WTC11 (cell line): ENCODE data around the gene FNDC7. TPM values are rescaled to one million over a fixed set of nuclear protein-coding genes. Genes with fewer than 3 reads are reported as not detected.

Experiments
- ATAC-seq: fragments of 200-7000 bp; cut with Tn5 transposase; 2 replicates; pipeline ENCODE4 v1.10.0; 2021; ENCODE audit warnings: mild to moderate bottlenecking, moderate library complexity
- CTCF ChIA-PET: fragments of 300-600 bp; sonication (Branson Sonifier 250); formaldehyde crosslinking; loops from one replicate; lab custom pipeline; 2021; ENCODE audit warnings: antibody characterized with exemption; lab: Charles Lee
- POLR2A ChIA-PET: fragments of 350-600 bp; sonication (Branson Sonifier 250); formaldehyde crosslinking; loops from one replicate; lab custom pipeline; 2021; ENCODE audit warnings: antibody characterized with exemption; lab: Charles Lee
- DNase-seq: peaks from one replicate; pipeline ENCODE4 v3.0.0; 2021; ENCODE audit warnings: low spot score
- H3K27ac Mint-ChIP-seq: 2 replicates; pipeline ENCODE4 v1.8.0; 2021; ENCODE audit warnings: mixed read lengths
- H3K27me3 Mint-ChIP-seq: 2 replicates; pipeline ENCODE4 v1.8.0; 2021; ENCODE audit warnings: low read depth, mild to moderate bottlenecking, moderate library complexity, mixed read lengths
- H3K36me3 Mint-ChIP-seq: 2 replicates; pipeline ENCODE4 v1.8.0; 2021; ENCODE audit warnings: mixed read lengths
- H3K4me1 Mint-ChIP-seq: 2 replicates; pipeline ENCODE4 v1.8.0; 2022; ENCODE audit warnings: mixed read lengths
- H3K4me3 Mint-ChIP-seq: 2 replicates; pipeline ENCODE4 v1.8.0; 2021; ENCODE audit warnings: mild to moderate bottlenecking, moderate library complexity, mixed read lengths
- H3K9me3 Mint-ChIP-seq: 2 replicates; pipeline ENCODE4 v1.8.0; 2021; ENCODE audit warnings: mixed read lengths
- GRHL2 ChIP-seq: fragments of 250-450 bp; sonication (Bioruptor Pico); IDR thresholded peaks from 2 replicates; pipeline ENCODE4 v1.8.0; 2022; ENCODE audit warnings: mild to moderate bottlenecking, moderate library complexity; ENCODE audit not compliant: insufficient replicate concordance, severe bottlenecking
- GTF2I ChIP-seq: fragments of 250-450 bp; sonication (Bioruptor Pico); conservative IDR thresholded peaks from 2 replicates; pipeline ENCODE4 v1.4.0; 2021; ENCODE audit warnings: mild to moderate bottlenecking
- HMGA2 ChIP-seq: fragments of 250-450 bp; sonication (Bioruptor Pico); IDR thresholded peaks from 2 replicates; pipeline ENCODE4 v1.4.0; 2021; ENCODE audit warnings: mild to moderate bottlenecking, moderate library complexity
- JAZF1 ChIP-seq: fragments of 250-450 bp; sonication (Bioruptor Pico); IDR thresholded peaks from 2 replicates; pipeline ENCODE4 v1.9.0; 2021; ENCODE audit warnings: moderate library complexity, mild to moderate bottlenecking, inconsistent platforms
- JUN ChIP-seq: sonication (generic); formaldehyde crosslinking; IDR thresholded peaks from 2 replicates; pipeline ENCODE4 v1.8.0; 2023; ENCODE audit warnings: mild to moderate bottlenecking, missing genetic modification reagents
- NFE2L1 ChIP-seq: sonication (generic); formaldehyde crosslinking; IDR thresholded peaks from 2 replicates; pipeline ENCODE4 v1.8.1; 2023; ENCODE audit warnings: missing genetic modification reagents
- NR3C1 ChIP-seq: sonication (generic); formaldehyde crosslinking; conservative IDR thresholded peaks from 2 replicates; pipeline ENCODE4 v1.8.1; 2023; ENCODE audit warnings: low read depth, mild to moderate bottlenecking, missing genetic modification reagents
- PREB ChIP-seq: sonication (generic); formaldehyde crosslinking; IDR thresholded peaks from 2 replicates; pipeline ENCODE4 v1.8.1; 2022; ENCODE audit warnings: mild to moderate bottlenecking, missing genetic modification reagents, moderate library complexity, borderline replicate concordance
- SOX15 ChIP-seq: fragments of 250-450 bp; sonication (Bioruptor Pico); IDR thresholded peaks from 2 replicates; pipeline ENCODE4 v1.9.0; 2021; ENCODE audit warnings: mild to moderate bottlenecking
- TEAD1 ChIP-seq: sonication (generic); formaldehyde crosslinking; IDR thresholded peaks from 2 replicates; pipeline ENCODE4 v1.8.0; 2022; ENCODE audit warnings: mild to moderate bottlenecking, missing genetic modification reagents
- TP53 ChIP-seq: sonication (generic); formaldehyde crosslinking; IDR thresholded peaks from 2 replicates; pipeline ENCODE4 v1.8.1; 2023; ENCODE audit warnings: mild to moderate bottlenecking, missing genetic modification reagents
- ZNF138 ChIP-seq: sonication (generic); formaldehyde crosslinking; conservative IDR thresholded peaks from 2 replicates; pipeline ENCODE4 v1.8.1; 2022; ENCODE audit warnings: mild to moderate bottlenecking, moderate library complexity, missing genetic modification reagents
- ZNF281 ChIP-seq: sonication (generic); formaldehyde crosslinking; IDR thresholded peaks from 2 replicates; pipeline ENCODE4 v1.8.0; 2023; ENCODE audit warnings: mild to moderate bottlenecking, missing genetic modification reagents
- ZNF317 ChIP-seq: sonication (generic); formaldehyde crosslinking; IDR thresholded peaks from 2 replicates; pipeline ENCODE4 v1.8.1; 2023; ENCODE audit warnings: low read depth, mild to moderate bottlenecking, moderate library complexity, missing genetic modification reagents, borderline replicate concordance
- ZNF512 ChIP-seq: sonication (generic); formaldehyde crosslinking; IDR thresholded peaks from 2 replicates; pipeline ENCODE4 v1.8.1; 2022; ENCODE audit warnings: missing genetic modification reagents, borderline replicate concordance
- total RNA-seq: library from RNA; stranded (reverse); gene quantifications from 3 replicates; pipeline ENCODE4 v1.2.3, GENCODE V29; 2021
- TF ChIP-seq, protein P1 (sequence below): sonication (generic); formaldehyde crosslinking; IDR thresholded peaks from 2 replicates; pipeline ENCODE4 v1.8.0; 2023; ENCODE audit warnings: missing genetic modification reagents
- TF ChIP-seq, protein P2 (sequence below): fragments of 200-600 bp; IDR thresholded peaks from 2 replicates; pipeline ENCODE4 v1.8.0; 2022; ENCODE audit warnings: antibody characterized with exemption
- TF ChIP-seq, protein P3 (sequence below): sonication (generic); formaldehyde crosslinking; IDR thresholded peaks from 2 replicates; pipeline ENCODE4 v1.8.1; 2023; ENCODE audit warnings: mild to moderate bottlenecking, missing genetic modification reagents, borderline replicate concordance

The FNDC7 gene
- total RNA-seq, 1 experiment from 2014 or later = 0.28 TPM

DNA sequence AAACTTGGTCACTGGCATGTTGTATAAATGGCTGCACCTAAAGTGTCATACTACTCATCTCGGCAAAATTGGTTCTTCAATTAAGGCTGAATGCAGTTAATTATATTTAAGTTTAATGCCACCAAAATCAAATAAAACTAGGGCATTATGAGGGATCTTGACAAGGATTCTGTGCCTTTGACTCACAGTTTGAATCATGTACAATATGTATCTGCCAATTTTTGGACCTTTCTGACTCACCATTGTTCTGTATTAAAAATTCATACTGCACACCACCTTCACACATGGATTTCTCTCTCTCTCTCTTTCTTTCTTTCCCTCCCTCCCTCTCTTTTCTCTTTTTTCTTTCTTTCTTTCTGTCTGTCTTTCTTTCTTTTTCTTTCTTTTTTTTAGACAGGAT, 19.7 kb downstream of the FNDC7 start:
- ChIA-PET POLR2A (no interaction called here), CTCF (no interaction called here)
- no peak overlapping the region for H3K27ac Mint-ChIP-seq
- no peak for ATAC-seq
- TF ChIP-seq JAZF1 (no peak), ZNF317 (CRISPR knock-in tag) (no peak), SOX15 (CRISPR knock-in tag) (no peak), NFE2L1 (no peak), PREB (CRISPR knock-in tag) (no peak), TEAD1 (CRISPR knock-in tag) (no peak), HMGA2 (CRISPR knock-in tag) (no peak), GRHL2 (no peak)
- H3K4me3 Mint-ChIP-seq = no peak overlapping the region
- no peaks in the 10 kb centered on the region for H3K36me3 Mint-ChIP-seq
- DNase-seq = no peak
- H3K4me1 Mint-ChIP-seq = no peaks in the 10 kb centered on the region
- H3K9me3 Mint-ChIP-seq = no peaks in the 10 kb centered on the region
- no peaks in the 10 kb centered on the region for H3K27me3 Mint-ChIP-seq

DNA sequence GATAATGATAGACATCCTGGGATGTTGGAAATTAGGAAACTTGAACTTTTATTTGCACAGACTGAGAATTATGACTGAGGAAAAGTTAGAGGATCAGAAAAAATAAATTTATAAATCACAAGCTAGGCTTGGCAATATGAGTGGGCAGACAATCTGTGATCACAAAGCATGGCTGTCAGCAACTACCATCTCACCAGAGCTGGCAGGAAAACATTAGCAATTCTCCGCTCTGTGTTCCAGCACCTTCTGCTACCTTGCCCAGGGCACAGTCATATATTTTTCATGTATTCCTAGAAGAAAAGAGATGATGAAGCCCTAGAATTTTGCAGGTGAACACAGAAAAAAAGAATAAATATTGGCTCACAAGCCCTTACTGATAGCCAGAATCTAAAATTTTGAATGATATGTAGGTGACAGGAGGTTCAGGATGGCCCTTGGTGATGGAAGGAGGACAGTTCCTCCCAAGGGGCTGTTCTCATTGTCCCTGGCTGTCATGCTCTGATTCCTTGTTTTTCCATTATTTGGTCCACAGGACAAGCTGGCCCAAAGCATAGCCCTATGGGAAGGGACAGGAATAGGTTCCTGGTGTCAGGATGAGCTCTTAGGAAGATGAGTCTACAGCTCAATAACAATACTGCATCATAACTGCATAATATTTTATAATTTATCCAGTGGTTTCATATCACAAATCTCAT, 21.6 kb downstream of the FNDC7 start:
- ChIA-PET POLR2A (no interaction called here), CTCF (interaction anchor here (1.9 kb wide), 1 partner anchor 11 kb away, joined by 5 read pairs; no protein-coding TSS in a partner anchor)
- no peak for ATAC-seq
- no peak overlapping the region for H3K4me3 Mint-ChIP-seq
- no peaks in the 10 kb centered on the region for H3K4me1 Mint-ChIP-seq
- no peak overlapping the region for H3K27ac Mint-ChIP-seq
- no peaks in the 10 kb centered on the region for H3K9me3 Mint-ChIP-seq
- TF ChIP-seq, protein P1, sequence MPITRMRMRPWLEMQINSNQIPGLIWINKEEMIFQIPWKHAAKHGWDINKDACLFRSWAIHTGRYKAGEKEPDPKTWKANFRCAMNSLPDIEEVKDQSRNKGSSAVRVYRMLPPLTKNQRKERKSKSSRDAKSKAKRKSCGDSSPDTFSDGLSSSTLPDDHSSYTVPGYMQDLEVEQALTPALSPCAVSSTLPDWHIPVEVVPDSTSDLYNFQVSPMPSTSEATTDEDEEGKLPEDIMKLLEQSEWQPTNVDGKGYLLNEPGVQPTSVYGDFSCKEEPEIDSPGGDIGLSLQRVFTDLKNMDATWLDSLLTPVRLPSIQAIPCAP (CRISPR knock-in tag) = no peak
- TF ChIP-seq JUN (CRISPR knock-in tag) (no peak), TP53 (CRISPR knock-in tag) (no peak), NR3C1 (CRISPR knock-in tag) (no peak), ZNF281 (CRISPR knock-in tag) (no peak), GTF2I (CRISPR knock-in tag) (no peak)
- no peak for DNase-seq
- no peaks in the 10 kb centered on the region for H3K27me3 Mint-ChIP-seq
- H3K36me3 Mint-ChIP-seq = no peaks in the 10 kb centered on the region

GRCh38 chr1:108742253-108742652, 29.5 kb downstream of the FNDC7 start:
- no peaks in the 10 kb centered on the region for H3K36me3 Mint-ChIP-seq
- CTCF ChIA-PET = no interaction called here
- H3K9me3 Mint-ChIP-seq = no peaks in the 10 kb centered on the region
- peaks cover 16% of the 10 kb centered on the region for H3K27me3 Mint-ChIP-seq
- H3K4me1 Mint-ChIP-seq = peaks cover 13% of the 10 kb centered on the region
- no peak overlapping the region for H3K27ac Mint-ChIP-seq
- ATAC-seq (no peak), DNase-seq (no peak)
- no peak overlapping the region for H3K4me3 Mint-ChIP-seq
- POLR2A ChIA-PET = no interaction called here
- TF ChIP-seq ZNF512 (CRISPR knock-in tag) (no peak), ZNF138 (no peak)
- TF ChIP-seq, protein P2, sequence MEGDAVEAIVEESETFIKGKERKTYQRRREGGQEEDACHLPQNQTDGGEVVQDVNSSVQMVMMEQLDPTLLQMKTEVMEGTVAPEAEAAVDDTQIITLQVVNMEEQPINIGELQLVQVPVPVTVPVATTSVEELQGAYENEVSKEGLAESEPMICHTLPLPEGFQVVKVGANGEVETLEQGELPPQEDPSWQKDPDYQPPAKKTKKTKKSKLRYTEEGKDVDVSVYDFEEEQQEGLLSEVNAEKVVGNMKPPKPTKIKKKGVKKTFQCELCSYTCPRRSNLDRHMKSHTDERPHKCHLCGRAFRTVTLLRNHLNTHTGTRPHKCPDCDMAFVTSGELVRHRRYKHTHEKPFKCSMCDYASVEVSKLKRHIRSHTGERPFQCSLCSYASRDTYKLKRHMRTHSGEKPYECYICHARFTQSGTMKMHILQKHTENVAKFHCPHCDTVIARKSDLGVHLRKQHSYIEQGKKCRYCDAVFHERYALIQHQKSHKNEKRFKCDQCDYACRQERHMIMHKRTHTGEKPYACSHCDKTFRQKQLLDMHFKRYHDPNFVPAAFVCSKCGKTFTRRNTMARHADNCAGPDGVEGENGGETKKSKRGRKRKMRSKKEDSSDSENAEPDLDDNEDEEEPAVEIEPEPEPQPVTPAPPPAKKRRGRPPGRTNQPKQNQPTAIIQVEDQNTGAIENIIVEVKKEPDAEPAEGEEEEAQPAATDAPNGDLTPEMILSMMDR = no peak
- TF ChIP-seq, protein P3, sequence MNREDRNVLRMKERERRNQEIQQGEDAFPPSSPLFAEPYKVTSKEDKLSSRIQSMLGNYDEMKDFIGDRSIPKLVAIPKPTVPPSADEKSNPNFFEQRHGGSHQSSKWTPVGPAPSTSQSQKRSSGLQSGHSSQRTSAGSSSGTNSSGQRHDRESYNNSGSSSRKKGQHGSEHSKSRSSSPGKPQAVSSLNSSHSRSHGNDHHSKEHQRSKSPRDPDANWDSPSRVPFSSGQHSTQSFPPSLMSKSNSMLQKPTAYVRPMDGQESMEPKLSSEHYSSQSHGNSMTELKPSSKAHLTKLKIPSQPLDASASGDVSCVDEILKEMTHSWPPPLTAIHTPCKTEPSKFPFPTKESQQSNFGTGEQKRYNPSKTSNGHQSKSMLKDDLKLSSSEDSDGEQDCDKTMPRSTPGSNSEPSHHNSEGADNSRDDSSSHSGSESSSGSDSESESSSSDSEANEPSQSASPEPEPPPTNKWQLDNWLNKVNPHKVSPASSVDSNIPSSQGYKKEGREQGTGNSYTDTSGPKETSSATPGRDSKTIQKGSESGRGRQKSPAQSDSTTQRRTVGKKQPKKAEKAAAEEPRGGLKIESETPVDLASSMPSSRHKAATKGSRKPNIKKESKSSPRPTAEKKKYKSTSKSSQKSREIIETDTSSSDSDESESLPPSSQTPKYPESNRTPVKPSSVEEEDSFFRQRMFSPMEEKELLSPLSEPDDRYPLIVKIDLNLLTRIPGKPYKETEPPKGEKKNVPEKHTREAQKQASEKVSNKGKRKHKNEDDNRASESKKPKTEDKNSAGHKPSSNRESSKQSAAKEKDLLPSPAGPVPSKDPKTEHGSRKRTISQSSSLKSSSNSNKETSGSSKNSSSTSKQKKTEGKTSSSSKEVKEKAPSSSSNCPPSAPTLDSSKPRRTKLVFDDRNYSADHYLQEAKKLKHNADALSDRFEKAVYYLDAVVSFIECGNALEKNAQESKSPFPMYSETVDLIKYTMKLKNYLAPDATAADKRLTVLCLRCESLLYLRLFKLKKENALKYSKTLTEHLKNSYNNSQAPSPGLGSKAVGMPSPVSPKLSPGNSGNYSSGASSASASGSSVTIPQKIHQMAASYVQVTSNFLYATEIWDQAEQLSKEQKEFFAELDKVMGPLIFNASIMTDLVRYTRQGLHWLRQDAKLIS = no peak
